Stimulated activated CD4-positive, alpha-beta T cell treated with anti-CD3 and anti-CD28 coated beads, Interleukin-12 subunit alpha, Interleukin-12 subunit beta, amount 100 ng/mL, for 4 hours (primary cell): ENCODE data around the gene DGCR2.
"Not testable (repeated sequence)": the region's sequence is repeated elsewhere in the genome, so short reads cannot be mapped to it uniquely, and the experiment has no call there.

ENCODE experiments used
- DNase-seq: peaks from one replicate; pipeline ENCODE4 v3.0.0-alpha.2; 2020

Gene DGCR2

GRCh38 chr22:18995327-18995711 lies 126.9 kb downstream of the DGCR2 start:
- DNase-seq, result no peak

GRCh38 chr22:18994701-18995326 lies 127.4 kb downstream of the DGCR2 start:
- no peak for DNase-seq

- DNase-seq, result no peak
These were observed 128.2 kb downstream of the DGCR2 start for GRCh38 chr22:18994056-18994455.

- no peak for DNase-seq
These were observed 129.5 kb downstream of the DGCR2 start for GRCh38 chr22:18992543-18993198.

- no peak for DNase-seq
These were observed 130.3 kb downstream of the DGCR2 start for GRCh38 chr22:18991821-18992442.

GRCh38 chr22:18991138-18991432 lies 131.1 kb downstream of the DGCR2 start:
- DNase-seq, result no peak

- no peak for DNase-seq
These were observed 131.7 kb downstream of the DGCR2 start for GRCh38 chr22:18990355-18991137.

- DNase-seq, result no peak
These were observed 133.3 kb downstream of the DGCR2 start for GRCh38 chr22:18988958-18989357.

GRCh38 chr22:18987765-18988164 lies 134.4 kb downstream of the DGCR2 start:
- no peak for DNase-seq

- DNase-seq, result not testable (repeated sequence)
These were observed 135.1 kb downstream of the DGCR2 start for GRCh38 chr22:18987114-18987513.
